Neuron (in vitro differentiated cells): ENCODE results near the gene PTPRN2.
"Not testable (repeated sequence)": the region's sequence is repeated elsewhere in the genome, so short reads cannot be mapped to it uniquely, and the experiment has no call there.

Source experiments
- H2AFZ ChIP-seq: one replicate; pipeline ENCODE4 v1.6.1; 2013; ENCODE audit warnings: low read depth, mild to moderate bottlenecking, inconsistent platforms, low read length, moderate library complexity
- H3K27me3 ChIP-seq: one replicate; pipeline ENCODE4 v1.6.1; 2013; ENCODE audit warnings: low read length; ENCODE audit not compliant: insufficient read depth
- H3K36me3 ChIP-seq: one replicate; pipeline ENCODE4 v1.6.1; 2013; ENCODE audit warnings: low read length; ENCODE audit not compliant: insufficient read depth
- H3K4me1 ChIP-seq: one replicate; pipeline ENCODE4 v1.6.1; 2013; ENCODE audit warnings: low read length; ENCODE audit not compliant: insufficient read depth
- H3K4me3 ChIP-seq: 2 replicates; pipeline ENCODE4 v1.5.1; 2013; ENCODE audit warnings: mild to moderate bottlenecking, low read length, moderate library complexity
- H3K9me3 ChIP-seq: one replicate; pipeline ENCODE4 v1.6.1; 2013; ENCODE audit warnings: low read length

Gene PTPRN2

DNA sequence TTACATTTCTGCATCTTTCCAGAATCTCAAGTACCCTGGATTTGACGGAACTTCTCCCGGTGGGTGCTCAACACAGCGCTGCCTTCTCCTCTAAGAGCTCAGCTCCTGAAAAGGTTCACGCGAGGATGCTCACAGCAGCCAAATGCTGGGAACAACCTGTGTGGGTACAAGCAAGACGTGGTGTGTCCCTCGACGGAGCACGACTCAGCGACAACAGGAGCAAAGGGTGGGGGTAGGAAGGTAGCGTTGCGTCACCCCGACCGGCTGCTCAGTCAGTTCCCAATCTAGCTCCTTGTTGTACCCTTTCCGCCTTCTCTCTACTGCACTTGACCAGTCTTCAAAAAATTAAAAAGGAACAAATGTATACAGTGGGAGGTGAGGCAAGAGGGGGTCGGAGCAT lies 117.3 kb downstream of the PTPRN2 start:
- H3K9me3 ChIP-seq = no peaks in the 10 kb centered on the region
- peaks cover 21% of the 10 kb centered on the region for H3K4me1 ChIP-seq
- H3K27me3 ChIP-seq = no peaks in the 10 kb centered on the region
- no peak overlapping the region for H2AFZ ChIP-seq
- no peaks in the 10 kb centered on the region for H3K36me3 ChIP-seq
- no peak overlapping the region for H3K4me3 ChIP-seq

DNA sequence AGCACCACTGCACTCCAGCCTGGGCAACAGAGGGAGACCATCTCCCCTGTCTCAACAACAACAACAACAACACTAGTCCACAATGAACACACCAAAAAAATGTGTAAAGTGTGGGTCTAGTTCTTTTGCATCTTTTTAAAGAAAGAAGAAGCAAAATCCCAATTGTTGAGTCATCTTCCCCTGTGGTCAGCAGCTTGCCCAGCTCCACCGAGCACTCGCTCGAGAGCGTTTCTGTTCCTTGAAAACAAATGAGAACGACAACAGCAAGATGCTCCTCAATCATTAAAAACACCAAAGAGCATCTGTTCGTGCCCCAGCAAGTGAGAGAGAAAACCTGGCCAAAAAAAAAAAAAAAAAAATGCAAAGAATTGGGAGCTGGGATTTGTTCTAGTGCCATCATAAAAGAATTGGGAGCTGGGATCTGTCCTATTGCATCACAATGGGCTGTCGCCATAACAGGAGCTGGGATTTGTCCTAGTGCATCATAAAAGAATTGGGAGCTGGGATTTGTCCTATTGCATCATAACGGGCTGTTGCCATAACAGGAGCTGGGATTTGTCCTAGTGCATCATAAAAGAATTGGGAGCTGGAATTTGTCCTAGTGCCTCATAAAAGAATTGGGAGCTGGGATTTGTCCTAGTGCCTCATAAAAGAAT lies 118.1 kb downstream of the PTPRN2 start:
- H3K27me3 ChIP-seq = no peaks in the 10 kb centered on the region
- H2AFZ ChIP-seq = no peak overlapping the region
- H3K4me1 ChIP-seq = peaks cover 21% of the 10 kb centered on the region
- no peaks in the 10 kb centered on the region for H3K9me3 ChIP-seq
- no peaks in the 10 kb centered on the region for H3K36me3 ChIP-seq
- H3K4me3 ChIP-seq = no peak overlapping the region

DNA sequence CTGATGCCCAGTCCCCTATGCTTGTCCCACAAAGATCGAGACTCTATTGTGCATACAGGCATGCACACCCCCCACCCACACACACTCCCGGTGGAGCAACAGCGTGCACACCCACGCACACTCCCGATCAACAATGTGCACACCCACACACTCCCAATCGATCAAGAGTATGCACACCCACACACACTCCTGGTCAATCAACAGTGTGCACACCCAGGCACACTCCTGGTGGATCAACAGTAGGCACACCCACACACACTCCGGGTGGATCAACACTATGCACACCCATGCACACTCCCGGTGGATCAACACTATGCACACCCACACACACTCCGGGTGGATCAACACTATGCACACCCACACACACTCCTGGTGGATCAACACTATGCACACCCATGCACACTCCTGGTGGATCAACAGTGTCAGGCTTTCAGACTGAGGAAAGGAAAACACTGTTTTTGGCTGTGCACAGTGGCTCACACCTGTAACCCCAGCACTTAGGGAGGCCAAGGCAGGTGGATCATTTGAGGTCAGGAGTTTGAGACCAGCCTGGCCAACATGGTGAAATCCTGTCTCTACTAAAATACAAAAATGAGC lies 118.8 kb downstream of the PTPRN2 start:
- H3K36me3 ChIP-seq = no peaks in the 10 kb centered on the region
- no peak overlapping the region for H2AFZ ChIP-seq
- H3K9me3 ChIP-seq = no peaks in the 10 kb centered on the region
- H3K4me3 ChIP-seq = no peak overlapping the region
- no peaks in the 10 kb centered on the region for H3K27me3 ChIP-seq
- H3K4me1 ChIP-seq = peaks cover 17% of the 10 kb centered on the region

DNA sequence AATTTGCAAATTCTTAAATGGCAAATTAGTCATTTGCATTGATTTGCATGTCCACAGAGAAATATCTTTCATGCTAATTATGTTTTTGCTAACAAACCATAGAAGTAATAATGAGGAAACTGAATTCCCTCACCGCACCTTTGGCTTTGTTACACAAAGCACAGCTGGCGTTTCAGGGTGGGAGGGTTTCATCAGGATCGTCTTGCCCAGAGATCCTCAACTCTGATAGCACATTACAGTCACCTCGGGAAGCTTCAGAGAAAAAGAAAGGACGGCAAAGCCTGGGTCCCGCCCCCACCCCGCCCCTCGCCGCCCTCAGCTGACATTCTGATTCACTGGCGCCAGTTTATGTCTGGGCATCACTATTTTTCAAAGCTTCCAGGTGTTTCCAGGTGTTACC lies 119.4 kb downstream of the PTPRN2 start:
- H3K4me1 ChIP-seq = peaks cover 13% of the 10 kb centered on the region
- H3K36me3 ChIP-seq = no peaks in the 10 kb centered on the region
- no peaks in the 10 kb centered on the region for H3K27me3 ChIP-seq
- H3K4me3 ChIP-seq = no peak overlapping the region
- no peaks in the 10 kb centered on the region for H3K9me3 ChIP-seq
- no peak overlapping the region for H2AFZ ChIP-seq

DNA sequence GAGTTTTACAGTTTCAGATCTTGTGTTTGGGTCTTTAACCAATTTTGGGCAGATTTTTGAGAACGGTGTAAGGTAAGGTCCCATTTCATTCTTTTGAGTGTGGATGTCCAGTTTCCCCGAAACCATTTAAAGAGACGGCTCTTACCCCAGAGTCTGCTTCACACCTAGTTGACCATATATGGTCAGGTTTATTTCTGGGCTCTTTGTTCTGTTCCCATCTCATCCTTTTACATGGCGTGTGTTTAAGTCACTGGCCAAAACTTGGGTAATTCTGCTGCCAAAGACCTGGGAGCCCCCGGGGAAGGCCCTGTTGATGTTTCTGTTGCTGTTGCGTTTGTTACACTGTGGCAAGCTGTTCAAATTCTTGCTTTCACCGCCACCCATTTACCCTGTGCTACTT lies 120.1 kb downstream of the PTPRN2 start:
- no peak overlapping the region for H3K4me3 ChIP-seq
- no peaks in the 10 kb centered on the region for H3K9me3 ChIP-seq
- H3K36me3 ChIP-seq = no peaks in the 10 kb centered on the region
- H2AFZ ChIP-seq = no peak overlapping the region
- no peaks in the 10 kb centered on the region for H3K27me3 ChIP-seq
- peaks cover 7% of the 10 kb centered on the region for H3K4me1 ChIP-seq

DNA sequence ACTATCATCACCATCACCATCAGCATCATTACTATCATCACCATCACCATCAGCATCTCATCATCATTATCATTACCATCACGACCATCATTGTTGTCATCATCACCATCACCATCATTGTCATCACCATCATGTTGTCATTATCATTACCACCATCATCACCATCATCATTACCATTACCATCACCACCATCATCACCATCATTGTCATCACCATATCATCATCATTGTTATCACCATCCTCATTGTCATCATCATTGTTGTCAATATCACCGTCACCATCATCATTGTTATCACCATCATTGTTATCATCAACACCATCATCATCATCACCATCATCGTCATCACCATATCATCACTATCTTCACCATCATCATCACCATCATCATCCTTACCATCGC lies 124.3 kb downstream of the PTPRN2 start:
- no peaks in the 10 kb centered on the region for H3K9me3 ChIP-seq
- no peaks in the 10 kb centered on the region for H3K36me3 ChIP-seq
- H3K4me1 ChIP-seq = no peaks in the 10 kb centered on the region
- no peak overlapping the region for H2AFZ ChIP-seq
- H3K4me3 ChIP-seq = no peak overlapping the region
- H3K27me3 ChIP-seq = peaks cover 2% of the 10 kb centered on the region

DNA sequence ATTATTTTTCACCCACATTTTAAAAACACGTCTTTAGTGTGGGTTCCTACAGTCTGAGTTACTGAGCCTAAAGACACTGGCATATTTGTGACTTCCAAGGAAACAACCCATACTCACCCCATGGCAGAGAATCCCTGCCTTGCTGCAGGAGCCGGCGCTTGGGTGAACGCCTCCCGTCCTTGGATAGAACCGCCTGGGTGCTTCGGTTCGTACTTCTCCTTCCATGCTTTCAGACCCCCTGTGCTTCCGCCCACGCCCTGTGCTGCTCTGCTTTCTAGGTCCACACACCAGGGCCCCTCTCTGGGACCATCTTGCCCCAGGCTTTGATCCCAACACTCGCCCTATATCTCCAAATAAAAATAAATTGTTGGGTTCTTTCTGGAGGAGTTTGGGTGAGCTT lies 125.8 kb downstream of the PTPRN2 start:
- Histone ChIP-seq H3K27me3 (peaks cover 2% of the 10 kb centered on the region), H3K36me3 (no peaks in the 10 kb centered on the region), H3K9me3 (no peaks in the 10 kb centered on the region), H2AFZ (no peak overlapping the region), H3K4me3 (no peak overlapping the region), H3K4me1 (no peaks in the 10 kb centered on the region)

DNA sequence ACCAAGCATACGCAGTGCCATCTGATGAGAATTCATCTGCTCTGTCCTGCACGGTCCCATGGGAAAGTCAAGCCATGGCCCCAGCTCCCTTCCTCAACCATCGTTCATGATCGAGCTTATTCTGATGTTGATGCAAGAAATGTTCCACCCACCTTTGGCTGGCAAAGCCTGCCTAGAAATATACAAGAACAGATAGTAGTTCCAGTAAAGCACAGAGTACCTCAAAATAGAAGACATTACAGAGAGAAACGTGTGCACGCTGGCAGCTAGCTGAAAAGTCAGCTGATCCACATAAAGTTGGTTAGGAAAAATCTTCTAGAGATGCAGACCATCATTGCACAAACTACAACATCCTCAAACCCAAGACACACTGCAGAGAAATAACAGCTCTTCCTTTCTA lies 127.0 kb downstream of the PTPRN2 start:
- no peak overlapping the region for H2AFZ ChIP-seq
- no peaks in the 10 kb centered on the region for H3K36me3 ChIP-seq
- H3K9me3 ChIP-seq = no peaks in the 10 kb centered on the region
- H3K27me3 ChIP-seq = peaks cover 2% of the 10 kb centered on the region
- H3K4me3 ChIP-seq = no peak overlapping the region
- H3K4me1 ChIP-seq = no peaks in the 10 kb centered on the region

DNA sequence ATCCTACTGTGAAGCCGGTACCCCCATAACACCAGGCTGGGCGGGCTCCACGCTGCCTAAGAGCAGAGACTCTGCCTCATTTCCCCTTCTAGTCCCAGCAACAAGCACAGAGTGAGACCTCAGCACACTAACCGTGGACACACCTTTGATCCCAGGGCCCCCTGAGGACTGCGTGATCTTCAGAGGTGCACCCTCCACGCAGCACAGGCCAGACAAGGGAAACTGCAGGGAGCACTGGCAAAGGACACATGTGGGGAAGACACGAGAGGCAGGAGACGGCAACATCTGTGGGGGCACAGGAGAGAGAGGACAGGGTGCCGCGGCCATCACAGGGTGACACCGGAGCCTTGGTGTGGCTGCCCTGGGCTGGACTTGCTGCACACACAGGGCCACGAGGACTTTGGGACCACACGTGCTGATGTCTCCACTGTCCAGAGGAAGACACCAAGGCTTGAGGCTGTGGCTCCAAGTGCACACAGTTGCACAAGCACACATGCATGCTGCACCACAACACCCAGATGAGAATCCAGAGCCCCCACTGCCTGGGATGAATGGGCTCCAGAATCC lies 128.8 kb downstream of the PTPRN2 start:
- peaks cover 5% of the 10 kb centered on the region for H3K9me3 ChIP-seq
- H3K4me1 ChIP-seq = no peaks in the 10 kb centered on the region
- H2AFZ ChIP-seq = no peak overlapping the region
- no peak overlapping the region for H3K4me3 ChIP-seq
- H3K36me3 ChIP-seq = no peaks in the 10 kb centered on the region
- H3K27me3 ChIP-seq = peaks cover 2% of the 10 kb centered on the region

DNA sequence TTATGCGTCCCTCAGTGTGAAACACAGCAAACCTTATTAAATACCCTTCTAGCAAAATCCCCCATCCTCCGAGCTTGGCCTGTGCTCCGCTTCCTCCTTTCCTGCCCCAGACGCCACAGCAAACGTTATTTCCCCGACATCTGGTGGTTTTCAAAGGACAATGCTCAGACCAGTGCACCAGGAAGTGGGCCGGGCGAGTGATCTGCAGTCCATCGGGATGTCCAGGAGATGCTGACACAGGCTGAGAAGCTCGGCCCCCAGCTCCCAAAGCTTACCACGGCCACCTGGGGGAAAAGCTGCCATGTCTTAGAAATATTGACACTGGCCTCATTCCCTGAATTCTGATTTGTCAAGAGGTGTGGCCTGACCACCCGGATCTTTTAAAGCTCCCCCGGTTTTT lies 129.5 kb downstream of the PTPRN2 start:
- Histone ChIP-seq H3K4me1 (no peaks in the 10 kb centered on the region), H3K27me3 (peaks cover 2% of the 10 kb centered on the region), H3K4me3 (no peak overlapping the region), H3K36me3 (no peaks in the 10 kb centered on the region), H3K9me3 (peaks cover 5% of the 10 kb centered on the region), H2AFZ (no peak overlapping the region)

DNA sequence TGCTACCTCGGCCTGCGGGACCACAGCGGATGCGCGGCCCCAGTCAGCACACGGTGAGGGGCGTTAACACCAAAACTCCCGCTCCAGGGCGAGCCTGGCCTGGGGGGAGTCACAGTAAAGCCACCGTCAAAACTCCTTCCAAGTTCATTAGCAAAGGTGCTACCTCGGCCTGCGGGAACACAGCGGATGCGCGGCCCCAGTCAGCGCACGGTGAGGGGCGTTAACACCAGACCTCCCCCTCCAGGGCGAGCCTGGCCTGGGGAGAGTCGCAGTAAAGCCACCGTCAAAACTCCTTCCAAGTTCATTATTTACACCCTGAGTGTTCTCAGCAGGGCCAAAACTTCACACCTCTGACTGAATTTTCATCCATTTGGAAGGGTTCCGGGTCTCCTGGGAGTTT lies 130.0 kb downstream of the PTPRN2 start:
- H2AFZ ChIP-seq, H3K36me3 ChIP-seq, H3K4me3 ChIP-seq, H3K9me3 ChIP-seq, H3K27me3 ChIP-seq, H3K4me1 ChIP-seq: not testable (repeated sequence)

DNA sequence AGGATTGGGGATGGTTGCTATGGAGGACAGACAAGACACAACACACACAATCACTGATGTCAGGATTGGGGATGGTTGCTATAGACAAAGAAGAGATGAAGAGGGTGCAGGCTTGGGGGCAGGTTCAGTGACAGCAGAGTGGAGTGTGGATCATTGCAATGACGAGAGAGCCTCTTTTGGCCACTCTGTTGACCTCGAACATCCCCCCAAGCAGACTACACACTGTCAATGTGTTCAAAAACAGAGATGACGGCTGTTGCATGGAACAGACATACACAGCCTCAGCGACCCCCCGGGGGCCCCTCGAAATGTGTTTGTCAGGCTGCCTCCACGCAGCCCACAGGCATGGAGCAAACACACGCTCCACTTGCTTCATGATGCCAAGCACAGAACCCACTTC lies 133.0 kb downstream of the PTPRN2 start:
- H2AFZ ChIP-seq = no peak overlapping the region
- peaks cover 2% of the 10 kb centered on the region for H3K27me3 ChIP-seq
- H3K4me1 ChIP-seq = no peaks in the 10 kb centered on the region
- no peaks in the 10 kb centered on the region for H3K36me3 ChIP-seq
- H3K4me3 ChIP-seq = no peak overlapping the region
- peaks cover 5% of the 10 kb centered on the region for H3K9me3 ChIP-seq

DNA sequence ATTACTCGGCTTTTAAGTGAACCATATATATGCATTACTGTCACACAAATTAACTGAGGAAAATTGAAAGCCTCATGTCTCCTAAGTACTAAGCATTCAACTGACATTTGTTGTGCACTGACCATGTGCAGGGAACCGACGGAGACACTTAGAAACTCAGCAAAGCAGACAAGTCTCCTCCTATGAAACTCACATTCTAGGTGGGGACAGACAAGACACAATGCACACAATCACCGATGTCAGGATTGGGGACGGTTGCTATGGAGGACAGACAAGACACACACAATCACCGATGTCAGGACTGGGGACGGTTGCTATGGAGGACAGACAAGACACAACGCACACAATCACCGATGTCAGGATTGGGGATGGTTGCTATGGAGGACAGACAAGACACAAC lies 134.0 kb downstream of the PTPRN2 start:
- H3K27me3 ChIP-seq = no peaks in the 10 kb centered on the region
- H3K4me3 ChIP-seq = no peak overlapping the region
- H3K36me3 ChIP-seq = no peaks in the 10 kb centered on the region
- H3K9me3 ChIP-seq = peaks cover 5% of the 10 kb centered on the region
- no peak overlapping the region for H2AFZ ChIP-seq
- H3K4me1 ChIP-seq = no peaks in the 10 kb centered on the region

DNA sequence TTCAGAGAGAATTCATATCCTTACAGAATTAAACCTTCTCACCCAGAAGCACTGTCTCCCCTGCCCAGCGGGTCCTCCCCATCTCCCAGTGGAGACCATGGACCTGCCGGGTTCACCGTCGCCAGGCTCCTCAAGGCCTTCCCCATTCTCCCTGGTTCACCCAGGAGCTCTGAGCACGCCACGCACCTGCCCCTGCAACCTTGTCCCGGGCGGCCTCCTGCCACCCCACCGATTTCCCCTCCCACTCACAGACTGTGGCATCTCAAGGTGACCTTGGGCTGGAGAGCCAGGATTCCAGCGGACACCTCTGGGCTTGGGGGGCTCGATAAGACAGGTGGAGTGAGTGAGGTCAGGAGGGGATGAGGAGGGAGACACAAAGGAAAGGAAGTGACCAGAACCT lies 135.3 kb downstream of the PTPRN2 start:
- Histone ChIP-seq H3K27me3 (no peaks in the 10 kb centered on the region), H2AFZ (no peak overlapping the region), H3K4me1 (no peaks in the 10 kb centered on the region), H3K9me3 (peaks cover 5% of the 10 kb centered on the region), H3K4me3 (no peak overlapping the region), H3K36me3 (no peaks in the 10 kb centered on the region)
